ENCODE data around the gene COL17A1. TPM values are rescaled to one million over a fixed set of nuclear protein-coding genes. Genes with fewer than 3 reads are reported as not detected.

Gene COL17A1
- total RNA-seq, 1 experiment from 2014 or later = not detected

DNA sequence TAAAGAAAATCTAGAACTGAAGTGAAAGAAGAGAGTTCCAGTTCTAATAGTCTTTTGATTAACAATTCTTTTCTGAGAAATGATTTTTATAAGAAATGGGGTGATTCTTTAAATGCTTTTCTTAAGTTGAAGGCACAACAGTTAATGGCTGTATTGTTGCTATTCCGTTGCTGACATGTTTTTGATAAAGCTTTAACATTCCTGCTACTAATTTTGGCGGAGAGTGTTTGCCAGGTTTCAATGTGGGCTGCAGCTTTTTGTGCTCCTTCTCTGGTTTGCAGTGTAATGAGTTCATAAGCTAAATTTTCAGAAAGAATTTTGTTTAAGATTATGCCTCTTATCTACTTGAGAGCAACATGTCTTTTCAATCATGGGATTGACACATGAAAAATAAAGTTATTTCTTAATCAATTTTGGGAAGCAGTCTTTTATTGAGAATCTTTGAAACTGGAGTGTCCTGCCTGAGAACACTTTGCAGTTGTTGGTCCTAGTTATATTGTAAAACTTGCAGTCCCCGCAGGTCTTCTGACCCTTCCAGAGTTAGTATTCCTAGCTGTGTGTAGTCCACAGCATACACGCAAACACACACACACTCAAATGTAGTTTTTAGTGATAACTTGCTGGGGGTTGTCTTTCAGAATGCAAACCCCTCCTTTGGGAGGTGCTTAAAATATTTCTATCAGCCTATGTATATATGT lies 56.7 kb downstream of the COL17A1 start:
- intact Hi-C loops (cut with micrococcal nuclease; ENCODE audit: unreplicated experiment) = loop anchor here (5.0 kb wide), 1 partner anchor 142 kb away; no protein-coding TSS in a partner anchor
- no peak overlapping the region for H3K27ac ChIP-seq (ENCODE audit: low read depth, low read length, poor library complexity, severe bottlenecking)
- peaks cover 10% of the 10 kb centered on the region for H3K36me3 ChIP-seq (ENCODE audit: insufficient read depth, low read length, poor library complexity, severe bottlenecking)
- no peak for DNase-seq (ENCODE audit: low spot score)
- CTCF ChIA-PET = interaction anchor here (1.2 kb wide), 1 partner anchor 141 kb away, joined by 4 read pairs; no protein-coding TSS in a partner anchor
- no peak for TF ChIP-seq EZH2 (IDR thresholded peaks at IDR 0.05; ENCODE audit: borderline replicate concordance, low read depth, low read length, poor library complexity, severe bottlenecking)
- TF ChIP-seq, protein P1, sequence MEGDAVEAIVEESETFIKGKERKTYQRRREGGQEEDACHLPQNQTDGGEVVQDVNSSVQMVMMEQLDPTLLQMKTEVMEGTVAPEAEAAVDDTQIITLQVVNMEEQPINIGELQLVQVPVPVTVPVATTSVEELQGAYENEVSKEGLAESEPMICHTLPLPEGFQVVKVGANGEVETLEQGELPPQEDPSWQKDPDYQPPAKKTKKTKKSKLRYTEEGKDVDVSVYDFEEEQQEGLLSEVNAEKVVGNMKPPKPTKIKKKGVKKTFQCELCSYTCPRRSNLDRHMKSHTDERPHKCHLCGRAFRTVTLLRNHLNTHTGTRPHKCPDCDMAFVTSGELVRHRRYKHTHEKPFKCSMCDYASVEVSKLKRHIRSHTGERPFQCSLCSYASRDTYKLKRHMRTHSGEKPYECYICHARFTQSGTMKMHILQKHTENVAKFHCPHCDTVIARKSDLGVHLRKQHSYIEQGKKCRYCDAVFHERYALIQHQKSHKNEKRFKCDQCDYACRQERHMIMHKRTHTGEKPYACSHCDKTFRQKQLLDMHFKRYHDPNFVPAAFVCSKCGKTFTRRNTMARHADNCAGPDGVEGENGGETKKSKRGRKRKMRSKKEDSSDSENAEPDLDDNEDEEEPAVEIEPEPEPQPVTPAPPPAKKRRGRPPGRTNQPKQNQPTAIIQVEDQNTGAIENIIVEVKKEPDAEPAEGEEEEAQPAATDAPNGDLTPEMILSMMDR (conservative IDR thresholded peaks at IDR 0.05; ENCODE audit: low read depth, low read length) = no peak
- POLR2A ChIA-PET (ENCODE audit: low non-redundant PET) = no interaction called here
- no TSS peak for BruUV-seq (replicated peaks)
- H3K4me3 ChIP-seq (ENCODE audit: low read depth, low read length, poor library complexity, severe bottlenecking) = no peak overlapping the region
- H3K9me3 ChIP-seq (ENCODE audit: low read depth, low read length, poor library complexity, severe bottlenecking) = no peaks in the 10 kb centered on the region
- H3K4me1 ChIP-seq (ENCODE audit: insufficient read depth, low read length, poor library complexity, severe bottlenecking) = no peaks in the 10 kb centered on the region
- no peaks in the 10 kb centered on the region for H3K27me3 ChIP-seq (replicated peaks; ENCODE audit: insufficient read depth, low read depth, low read length, poor library complexity)

DNA sequence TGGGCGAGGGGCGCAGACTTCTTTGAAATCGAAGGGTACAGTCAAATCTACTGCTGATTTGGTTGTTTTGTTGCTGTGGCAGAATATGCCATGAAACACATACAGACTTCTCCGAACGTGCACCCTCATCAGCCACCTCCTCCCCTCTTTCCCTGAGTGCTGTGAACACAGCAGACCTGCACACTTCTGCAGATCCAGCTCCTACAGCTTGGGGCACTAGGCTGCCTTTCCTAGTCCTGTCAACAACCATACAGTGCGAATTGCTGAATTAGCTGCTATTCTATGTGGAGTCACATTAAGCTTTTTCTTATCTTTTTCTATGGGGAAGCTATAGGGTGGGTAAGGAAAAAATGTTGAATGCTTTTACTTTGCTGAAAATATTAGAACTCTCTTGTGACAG lies 57.5 kb downstream of the COL17A1 start:
- TF ChIP-seq, protein P1 (conservative IDR thresholded peaks at IDR 0.05; ENCODE audit: low read depth, low read length) = peak; percentile 49
- TF ChIP-seq EZH2 (IDR thresholded peaks at IDR 0.05; ENCODE audit: borderline replicate concordance, low read depth, low read length, poor library complexity, severe bottlenecking) = no peak
- Histone ChIP-seq H3K27ac (ENCODE audit: low read depth, low read length, poor library complexity, severe bottlenecking) (no peak overlapping the region), H3K9me3 (ENCODE audit: low read depth, low read length, poor library complexity, severe bottlenecking) (no peaks in the 10 kb centered on the region), H3K4me3 (ENCODE audit: low read depth, low read length, poor library complexity, severe bottlenecking) (no peak overlapping the region), H3K4me1 (ENCODE audit: insufficient read depth, low read length, poor library complexity, severe bottlenecking) (no peaks in the 10 kb centered on the region), H3K36me3 (ENCODE audit: insufficient read depth, low read length, poor library complexity, severe bottlenecking) (peaks cover 17% of the 10 kb centered on the region), H3K27me3 (replicated peaks; ENCODE audit: insufficient read depth, low read depth, low read length, poor library complexity) (no peaks in the 10 kb centered on the region)
- BruUV-seq (replicated peaks) = no TSS peak
- ChIA-PET POLR2A (ENCODE audit: low non-redundant PET) (no interaction called here), CTCF (interaction anchor here (0.5 to 1.2 kb wide), 2 partner anchors 93 to 140 kb away, joined by 4 to 5 read pairs; no protein-coding TSS in a partner anchor)
- peak; percentile 35 for DNase-seq (ENCODE audit: low spot score)
- intact Hi-C loops (cut with micrococcal nuclease; ENCODE audit: unreplicated experiment) = loop anchor here (5.0 kb wide), 1 partner anchor 141 kb away; no protein-coding TSS in a partner anchor

DNA sequence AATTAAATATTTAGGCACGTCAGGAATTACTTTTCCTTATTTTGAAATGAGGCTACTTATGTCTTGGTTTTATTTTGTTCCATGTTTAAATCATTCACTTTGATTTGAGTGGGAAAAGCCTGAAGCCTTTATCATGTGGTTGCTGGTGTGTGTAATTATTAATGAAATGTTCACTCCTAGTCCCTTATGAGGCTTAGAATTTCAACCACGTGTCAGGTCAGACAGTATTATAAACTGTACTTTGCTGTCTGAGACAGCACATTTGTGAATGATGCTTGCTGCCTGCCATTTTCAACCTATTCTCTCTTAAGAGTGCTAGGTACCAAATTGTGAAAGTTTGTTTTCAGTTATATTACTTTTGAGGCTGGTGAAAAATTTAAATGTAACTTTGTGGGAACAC lies 58.9 kb downstream of the COL17A1 start:
- intact Hi-C loops (cut with micrococcal nuclease; ENCODE audit: unreplicated experiment) = loop anchor here (5.0 kb wide), 1 partner anchor 139 kb away; no protein-coding TSS in a partner anchor
- CTCF ChIA-PET = no interaction called here
- no peaks in the 10 kb centered on the region for H3K4me1 ChIP-seq (ENCODE audit: insufficient read depth, low read length, poor library complexity, severe bottlenecking)
- no TSS peak for BruUV-seq (replicated peaks)
- H3K9me3 ChIP-seq (ENCODE audit: low read depth, low read length, poor library complexity, severe bottlenecking) = no peaks in the 10 kb centered on the region
- H3K4me3 ChIP-seq (ENCODE audit: low read depth, low read length, poor library complexity, severe bottlenecking) = no peak overlapping the region
- peaks cover 23% of the 10 kb centered on the region for H3K36me3 ChIP-seq (ENCODE audit: insufficient read depth, low read length, poor library complexity, severe bottlenecking)
- H3K27me3 ChIP-seq (replicated peaks; ENCODE audit: insufficient read depth, low read depth, low read length, poor library complexity) = no peaks in the 10 kb centered on the region
- TF ChIP-seq EZH2 (IDR thresholded peaks at IDR 0.05; ENCODE audit: borderline replicate concordance, low read depth, low read length, poor library complexity, severe bottlenecking) = no peak
- TF ChIP-seq, protein P1 (conservative IDR thresholded peaks at IDR 0.05; ENCODE audit: low read depth, low read length) = no peak
- POLR2A ChIA-PET (ENCODE audit: low non-redundant PET) = no interaction called here
- no peak overlapping the region for H3K27ac ChIP-seq (ENCODE audit: low read depth, low read length, poor library complexity, severe bottlenecking)
- DNase-seq (ENCODE audit: low spot score) = no peak
